ENCODE results near the gene TRPM3.

TRPM3 gene

GRCh38 chr9:70814597-70814996 lies 306.8 kb downstream of the TRPM3 start:
- DNase-seq = no peak

- no peak for DNase-seq
Observed at GRCh38 chr9:70813141-70813540, 308.3 kb downstream of the TRPM3 start.

- DNase-seq = no peak
Observed at GRCh38 chr9:70811638-70812037, 309.8 kb downstream of the TRPM3 start.

- no peak for DNase-seq
Observed at GRCh38 chr9:70806875-70807274, 314.5 kb downstream of the TRPM3 start.

GRCh38 chr9:70805949-70806348 lies 315.5 kb downstream of the TRPM3 start:
- no peak for DNase-seq

GRCh38 chr9:70802758-70803436 lies 318.5 kb downstream of the TRPM3 start:
- DNase-seq = no peak

GRCh38 chr9:70802206-70802605 lies 319.2 kb downstream of the TRPM3 start:
- DNase-seq = no peak

GRCh38 chr9:70801181-70801829 lies 320.1 kb downstream of the TRPM3 start:
- DNase-seq = no peak

- DNase-seq = no peak
Observed at GRCh38 chr9:70798018-70798417, 323.4 kb downstream of the TRPM3 start.

GRCh38 chr9:70795841-70796240 lies 325.6 kb downstream of the TRPM3 start:
- DNase-seq = no peak

GRCh38 chr9:70792796-70793195 lies 328.6 kb downstream of the TRPM3 start:
- DNase-seq = no peak

GRCh38 chr9:70791936-70792335 lies 329.5 kb downstream of the TRPM3 start:
- DNase-seq = no peak

- DNase-seq = no peak
Observed at GRCh38 chr9:70789086-70789485, 332.3 kb downstream of the TRPM3 start.

- DNase-seq = no peak
Observed at GRCh38 chr9:70784456-70784855, 337.0 kb downstream of the TRPM3 start.

- DNase-seq = no peak
Observed at GRCh38 chr9:70778568-70778967, 342.9 kb downstream of the TRPM3 start.

- DNase-seq = no peak
Observed at GRCh38 chr9:70773579-70773978, 347.8 kb downstream of the TRPM3 start.

- no peak for DNase-seq
Observed at GRCh38 chr9:70772601-70773000, 348.8 kb downstream of the TRPM3 start.

- no peak for DNase-seq
Observed at GRCh38 chr9:70765946-70766345, 355.5 kb downstream of the TRPM3 start.

- no peak for DNase-seq
Observed at GRCh38 chr9:70761139-70761670, 360.2 kb downstream of the TRPM3 start.

- no peak for DNase-seq
Observed at GRCh38 chr9:70760228-70760627, 361.2 kb downstream of the TRPM3 start.

GRCh38 chr9:70753311-70753710 lies 368.1 kb downstream of the TRPM3 start:
- no peak for DNase-seq

GRCh38 chr9:70749066-70749465 lies 372.4 kb downstream of the TRPM3 start:
- no peak for DNase-seq

GRCh38 chr9:70747261-70747718 lies 374.1 kb downstream of the TRPM3 start:
- DNase-seq = no peak

- no peak for DNase-seq
Observed at GRCh38 chr9:70746760-70747159, 374.7 kb downstream of the TRPM3 start.

All from effector CD8-positive, alpha-beta T cell (primary cell).